ENCODE data around the gene ARHGAP8.
A peak's percentile ranks its signal among the peaks of the same experiment; 100 is the strongest.

The ARHGAP8 gene

GRCh38 chr22:44752285-44753188 is at the start of gene ARHGAP8:
TSS of gene ARHGAP8 (plus strand) at chr22:44752575. CDS start at chr22:44786528, 33,953 bp downstream.
- TF ChIP-seq POLR2AphosphoS5 (IDR thresholded peaks at IDR 0.05; ENCODE audit: borderline replicate concordance, low read depth, low read length) (no peak), EZH2 (IDR thresholded peaks at IDR 0.05) (no peak), FOXP2 (optimal IDR thresholded peaks at IDR 0.05; ENCODE audit: control extremely low read depth, extremely low read length, insufficient read depth) (no peak)
- Histone ChIP-seq H3K9me3 (ENCODE audit: low read depth, low read length) (no peaks in the 10 kb centered on the region), H3K9ac (ENCODE audit: insufficient read length) (no peak within 1 kb of the TSS), H3K36me3 (ENCODE audit: insufficient read depth, low read length) (no peaks in the 10 kb centered on the region), H3K4me3 (no peak within 1 kb of the TSS), H3K27ac (no peak within 1 kb of the TSS)
- DNase-seq (ENCODE audit: low read depth, low spot score): no peak

- Histone ChIP-seq H3K4me3 (peak overlapping the region; percentile 85), H3K36me3 (ENCODE audit: insufficient read depth, low read length) (no peaks in the 10 kb centered on the region), H3K27ac (no peak overlapping the region), H3K9ac (ENCODE audit: insufficient read length) (no peak overlapping the region), H3K9me3 (ENCODE audit: low read depth, low read length) (no peaks in the 10 kb centered on the region)
- TF ChIP-seq EZH2 (IDR thresholded peaks at IDR 0.05) (no peak), FOXP2 (optimal IDR thresholded peaks at IDR 0.05; ENCODE audit: control extremely low read depth, extremely low read length, insufficient read depth) (no peak), POLR2AphosphoS5 (IDR thresholded peaks at IDR 0.05; ENCODE audit: borderline replicate concordance, low read depth, low read length) (no peak)
- no peak for DNase-seq (ENCODE audit: low read depth, low spot score)
Measured at GRCh38 chr22:44703255-44703870, 49.0 kb upstream of the ARHGAP8 start.

GRCh38 chr22:44704159-44705021 is 48.0 kb upstream of the ARHGAP8 start:
- DNase-seq (ENCODE audit: low read depth, low spot score): no peak
- H3K36me3 ChIP-seq (ENCODE audit: insufficient read depth, low read length): no peaks in the 10 kb centered on the region
- H3K9ac ChIP-seq (ENCODE audit: insufficient read length): no peak overlapping the region
- H3K4me3 ChIP-seq: no peak overlapping the region
- H3K9me3 ChIP-seq (ENCODE audit: low read depth, low read length): no peaks in the 10 kb centered on the region
- TF ChIP-seq POLR2AphosphoS5 (IDR thresholded peaks at IDR 0.05; ENCODE audit: borderline replicate concordance, low read depth, low read length) (no peak), FOXP2 (optimal IDR thresholded peaks at IDR 0.05; ENCODE audit: control extremely low read depth, extremely low read length, insufficient read depth) (no peak)
- H3K27ac ChIP-seq: no peak overlapping the region

- no peaks in the 10 kb centered on the region for H3K36me3 ChIP-seq (ENCODE audit: insufficient read depth, low read length)
- DNase-seq (ENCODE audit: low read depth, low spot score): no peak
- H3K27ac ChIP-seq: no peak overlapping the region
- no peak overlapping the region for H3K9ac ChIP-seq (ENCODE audit: insufficient read length)
- no peak overlapping the region for H3K4me3 ChIP-seq
- H3K9me3 ChIP-seq (ENCODE audit: low read depth, low read length): no peaks in the 10 kb centered on the region
- TF ChIP-seq EZH2 (IDR thresholded peaks at IDR 0.05) (no peak), POLR2AphosphoS5 (IDR thresholded peaks at IDR 0.05; ENCODE audit: borderline replicate concordance, low read depth, low read length) (no peak), FOXP2 (optimal IDR thresholded peaks at IDR 0.05; ENCODE audit: control extremely low read depth, extremely low read length, insufficient read depth) (no peak)
Measured at GRCh38 chr22:44705022-44705297, 47.4 kb upstream of the ARHGAP8 start.

GRCh38 chr22:44706488-44706887 is 45.9 kb upstream of the ARHGAP8 start:
- Histone ChIP-seq H3K4me3 (no peak overlapping the region), H3K36me3 (ENCODE audit: insufficient read depth, low read length) (no peaks in the 10 kb centered on the region), H3K9me3 (ENCODE audit: low read depth, low read length) (no peaks in the 10 kb centered on the region), H3K9ac (ENCODE audit: insufficient read length) (no peak overlapping the region), H3K27ac (no peak overlapping the region)
- no peak for DNase-seq (ENCODE audit: low read depth, low spot score)
- TF ChIP-seq FOXP2 (optimal IDR thresholded peaks at IDR 0.05; ENCODE audit: control extremely low read depth, extremely low read length, insufficient read depth) (no peak), POLR2AphosphoS5 (IDR thresholded peaks at IDR 0.05; ENCODE audit: borderline replicate concordance, low read depth, low read length) (no peak), EZH2 (IDR thresholded peaks at IDR 0.05) (no peak)

- no peak for DNase-seq (ENCODE audit: low read depth, low spot score)
Measured at GRCh38 chr22:44707178-44707577, 45.2 kb upstream of the ARHGAP8 start.

GRCh38 chr22:44707752-44708151 is 44.6 kb upstream of the ARHGAP8 start:
- Histone ChIP-seq H3K9me3 (ENCODE audit: low read depth, low read length) (no peaks in the 10 kb centered on the region), H3K9ac (ENCODE audit: insufficient read length) (no peak overlapping the region), H3K36me3 (ENCODE audit: insufficient read depth, low read length) (no peaks in the 10 kb centered on the region), H3K27ac (no peak overlapping the region), H3K4me3 (no peak overlapping the region)
- TF ChIP-seq EZH2 (IDR thresholded peaks at IDR 0.05) (no peak), FOXP2 (optimal IDR thresholded peaks at IDR 0.05; ENCODE audit: control extremely low read depth, extremely low read length, insufficient read depth) (no peak), POLR2AphosphoS5 (IDR thresholded peaks at IDR 0.05; ENCODE audit: borderline replicate concordance, low read depth, low read length) (no peak)
- no peak for DNase-seq (ENCODE audit: low read depth, low spot score)

More at GRCh38 chr22:44707178-44707577, 45.2 kb upstream of the ARHGAP8 start:
- no peak overlapping the region for H3K9ac ChIP-seq (ENCODE audit: insufficient read length)
- TF ChIP-seq POLR2AphosphoS5 (IDR thresholded peaks at IDR 0.05; ENCODE audit: borderline replicate concordance, low read depth, low read length): no peak
- TF ChIP-seq EZH2 (IDR thresholded peaks at IDR 0.05): no peak
- no peak for TF ChIP-seq FOXP2 (optimal IDR thresholded peaks at IDR 0.05; ENCODE audit: control extremely low read depth, extremely low read length, insufficient read depth)
- no peak overlapping the region for H3K27ac ChIP-seq
- no peak overlapping the region for H3K4me3 ChIP-seq
- H3K36me3 ChIP-seq (ENCODE audit: insufficient read depth, low read length): no peaks in the 10 kb centered on the region
- H3K9me3 ChIP-seq (ENCODE audit: low read depth, low read length): no peaks in the 10 kb centered on the region

GRCh38 chr22:44709881-44710392 is 42.4 kb upstream of the ARHGAP8 start:
- H3K36me3 ChIP-seq (ENCODE audit: insufficient read depth, low read length): no peaks in the 10 kb centered on the region

More at GRCh38 chr22:44709881-44710392, 42.4 kb upstream of the ARHGAP8 start:
- H3K27ac ChIP-seq: no peak overlapping the region
- H3K4me3 ChIP-seq: no peak overlapping the region
- no peaks in the 10 kb centered on the region for H3K9me3 ChIP-seq (ENCODE audit: low read depth, low read length)
- no peak overlapping the region for H3K9ac ChIP-seq (ENCODE audit: insufficient read length)
- DNase-seq (ENCODE audit: low read depth, low spot score): no peak
- TF ChIP-seq POLR2AphosphoS5 (IDR thresholded peaks at IDR 0.05; ENCODE audit: borderline replicate concordance, low read depth, low read length) (no peak), FOXP2 (optimal IDR thresholded peaks at IDR 0.05; ENCODE audit: control extremely low read depth, extremely low read length, insufficient read depth) (no peak), EZH2 (IDR thresholded peaks at IDR 0.05) (no peak)

All from SK-N-MC (cell line).